ENCODE data around the gene CDH4. TPM values are rescaled to one million over a fixed set of nuclear protein-coding genes. Genes with fewer than 3 reads are reported as not detected.

The CDH4 gene
- total RNA-seq, 1 donor from 2014 or later: 3.2 TPM

GRCh38 chr20:61640131-61640870 is 388.2 kb downstream of the CDH4 start:
- FAIRE-seq: no peak

GRCh38 chr20:61640871-61641245 is 388.8 kb downstream of the CDH4 start:
- Mint-ChIP-seq H3K4me1 (ENCODE audit: low read depth, unreplicated experiment) (peaks cover 7% of the 10 kb centered on the region), H3K27ac (ENCODE audit: unreplicated experiment) (no peak overlapping the region), H3K4me3 (ENCODE audit: unreplicated experiment) (no peak overlapping the region), H3K36me3 (ENCODE audit: low read depth, unreplicated experiment) (peaks cover 1% of the 10 kb centered on the region), H3K9me3 (ENCODE audit: unreplicated experiment) (peaks cover 8% of the 10 kb centered on the region), H3K27me3 (ENCODE audit: low read depth, unreplicated experiment) (peaks cover 29% of the 10 kb centered on the region)
- DNase-seq (ENCODE audit: low read depth) (no peak), FAIRE-seq (no peak)
- no peak overlapping the region for H3K4me3 ChIP-seq (ENCODE audit: insufficient read depth, low read depth, low read length)
- TF ChIP-seq CTCF (IDR thresholded peaks at IDR 0.05; ENCODE audit: insufficient read depth, low read depth, low read length) (no peak), EZH2 (IDR thresholded peaks at IDR 0.05; ENCODE audit: insufficient read depth, low read length) (no peak)
- no peaks in the 10 kb centered on the region for H3K9me3 ChIP-seq (ENCODE audit: insufficient read depth, low read depth, low read length)
- H4K20me1 ChIP-seq (ENCODE audit: insufficient read depth, low read length): no peaks in the 10 kb centered on the region
- H3K9ac ChIP-seq (ENCODE audit: low read length): no peak overlapping the region
- H3K27ac ChIP-seq (ENCODE audit: low read depth, low read length): no peak overlapping the region
- H2AFZ ChIP-seq (ENCODE audit: low read depth, low read length): no peak overlapping the region
- H3K4me2 ChIP-seq (ENCODE audit: low read length): no peak overlapping the region
- H3K79me2 ChIP-seq (ENCODE audit: insufficient read depth, low read length): no peaks in the 10 kb centered on the region
- H3K36me3 ChIP-seq (ENCODE audit: insufficient read depth, low read length): no peaks in the 10 kb centered on the region
- no peaks in the 10 kb centered on the region for H3K27me3 ChIP-seq (ENCODE audit: insufficient read depth, low read length)
- peaks cover 22% of the 10 kb centered on the region for H3K4me1 ChIP-seq (ENCODE audit: insufficient read depth, low read length)

More at GRCh38 chr20:61640131-61640870, 388.2 kb downstream of the CDH4 start:
- Mint-ChIP-seq H3K27me3 (ENCODE audit: low read depth, unreplicated experiment) (peaks cover 29% of the 10 kb centered on the region), H3K27ac (ENCODE audit: unreplicated experiment) (no peak overlapping the region), H3K9me3 (ENCODE audit: unreplicated experiment) (peaks cover 8% of the 10 kb centered on the region), H3K4me3 (ENCODE audit: unreplicated experiment) (no peak overlapping the region), H3K4me1 (ENCODE audit: low read depth, unreplicated experiment) (peaks cover 7% of the 10 kb centered on the region), H3K36me3 (ENCODE audit: low read depth, unreplicated experiment) (peaks cover 1% of the 10 kb centered on the region)
- Histone ChIP-seq H3K27me3 (ENCODE audit: insufficient read depth, low read length) (no peaks in the 10 kb centered on the region), H3K4me2 (ENCODE audit: low read length) (peak overlapping the region; percentile 55), H3K9me3 (ENCODE audit: insufficient read depth, low read depth, low read length) (no peaks in the 10 kb centered on the region), H3K27ac (ENCODE audit: low read depth, low read length) (peak overlapping the region; percentile 19), H3K4me3 (ENCODE audit: insufficient read depth, low read depth, low read length) (no peak overlapping the region), H2AFZ (ENCODE audit: low read depth, low read length) (no peak overlapping the region), H3K4me1 (ENCODE audit: insufficient read depth, low read length) (peaks cover 22% of the 10 kb centered on the region), H3K9ac (ENCODE audit: low read length) (peak overlapping the region; percentile 28), H4K20me1 (ENCODE audit: insufficient read depth, low read length) (no peaks in the 10 kb centered on the region), H3K36me3 (ENCODE audit: insufficient read depth, low read length) (no peaks in the 10 kb centered on the region), H3K79me2 (ENCODE audit: insufficient read depth, low read length) (no peaks in the 10 kb centered on the region)
- DNase-seq (ENCODE audit: low read depth): peak; percentile 78
- no peak for TF ChIP-seq EZH2 (IDR thresholded peaks at IDR 0.05; ENCODE audit: insufficient read depth, low read length)
- no peak for TF ChIP-seq CTCF (IDR thresholded peaks at IDR 0.05; ENCODE audit: insufficient read depth, low read depth, low read length)

All from astrocyte (in vitro differentiated cells and primary cell).